ENCODE results near the gene ZFYVE27. TPM values are rescaled to one million over a fixed set of nuclear protein-coding genes. Genes with fewer than 3 reads are reported as not detected.

ZFYVE27 gene
- polyA plus RNA-seq, 1 donor (not counting 4 experiments of a cell fraction or from before 2014, with no cell fraction given): 14.3 TPM

DNA sequence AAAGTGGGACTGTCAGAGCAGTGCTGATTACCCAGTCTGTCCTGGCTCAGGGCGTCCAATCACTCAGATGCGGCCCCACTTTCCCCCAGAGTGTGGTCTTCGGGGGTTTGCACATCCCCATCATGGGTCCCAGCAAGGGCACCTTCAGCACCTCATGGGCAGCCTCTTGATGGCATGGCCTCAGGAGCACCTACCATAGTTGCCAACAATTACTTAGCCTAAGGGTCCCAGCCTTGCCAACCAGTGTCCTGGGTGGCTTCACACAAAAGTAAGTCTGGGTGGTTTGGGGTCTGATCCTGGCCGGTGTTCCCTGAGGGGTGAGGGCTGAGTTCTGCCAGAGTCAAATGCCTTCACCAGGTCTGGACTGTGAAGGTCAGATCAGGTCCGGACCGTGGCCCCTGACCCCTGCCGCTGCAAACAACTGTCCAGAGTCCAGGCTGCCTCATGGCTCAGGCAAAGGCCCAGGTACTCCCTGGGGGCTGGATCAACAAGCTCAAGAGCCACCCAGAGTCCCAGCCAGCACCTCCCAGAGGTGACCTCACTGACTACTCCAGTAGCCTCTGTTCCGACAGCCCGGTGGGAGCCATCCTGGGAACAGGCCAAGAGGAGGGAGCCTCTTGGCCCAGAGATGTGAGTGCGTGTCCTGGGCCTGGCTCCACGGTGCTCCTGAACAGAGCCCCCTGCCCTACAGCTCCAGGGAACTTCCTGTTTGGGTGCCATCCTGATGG is 29.6 kb upstream of the ZFYVE27 start:
- H2AFZ ChIP-seq (ENCODE audit: control insufficient read depth, low read length): no peak overlapping the region
- H3K27ac ChIP-seq (ENCODE audit: control insufficient read depth, insufficient read depth, low read length): no peak overlapping the region
- dilution Hi-C loops (cut with MboI; ENCODE audit: extremely low pct_ligation_motif_present, low sequenced_read_pairs): no loop called here
- FAIRE-seq (no peak), DNase-seq (ENCODE audit: low read depth, low spot score) (no peak)
- no peaks in the 10 kb centered on the region for H3K9me1 ChIP-seq (ENCODE audit: control insufficient read depth, extremely low read depth, insufficient read depth, low read length)
- H3K36me3 ChIP-seq (ENCODE audit: control insufficient read depth in 2 of 2, extremely low read depth in 1 of 2, insufficient read depth in 2 of 2, low read length in 2 of 2): no peaks in the 10 kb centered on the region
- H3K27me3 ChIP-seq (ENCODE audit: control insufficient read depth, extremely low read depth, insufficient read depth, low read length): no peaks in the 10 kb centered on the region
- H3K4me1 ChIP-seq (ENCODE audit: control insufficient read depth, extremely low read depth, insufficient read depth, low read length): peaks cover 6% of the 10 kb centered on the region
- H3K4me2 ChIP-seq (ENCODE audit: control insufficient read depth, extremely low read depth, insufficient read depth, low read depth, low read length): no peak overlapping the region
- H3K9ac ChIP-seq (ENCODE audit: control insufficient read depth, extremely low read depth, insufficient read depth, low read length): no peak overlapping the region
- TF ChIP-seq, protein P1, sequence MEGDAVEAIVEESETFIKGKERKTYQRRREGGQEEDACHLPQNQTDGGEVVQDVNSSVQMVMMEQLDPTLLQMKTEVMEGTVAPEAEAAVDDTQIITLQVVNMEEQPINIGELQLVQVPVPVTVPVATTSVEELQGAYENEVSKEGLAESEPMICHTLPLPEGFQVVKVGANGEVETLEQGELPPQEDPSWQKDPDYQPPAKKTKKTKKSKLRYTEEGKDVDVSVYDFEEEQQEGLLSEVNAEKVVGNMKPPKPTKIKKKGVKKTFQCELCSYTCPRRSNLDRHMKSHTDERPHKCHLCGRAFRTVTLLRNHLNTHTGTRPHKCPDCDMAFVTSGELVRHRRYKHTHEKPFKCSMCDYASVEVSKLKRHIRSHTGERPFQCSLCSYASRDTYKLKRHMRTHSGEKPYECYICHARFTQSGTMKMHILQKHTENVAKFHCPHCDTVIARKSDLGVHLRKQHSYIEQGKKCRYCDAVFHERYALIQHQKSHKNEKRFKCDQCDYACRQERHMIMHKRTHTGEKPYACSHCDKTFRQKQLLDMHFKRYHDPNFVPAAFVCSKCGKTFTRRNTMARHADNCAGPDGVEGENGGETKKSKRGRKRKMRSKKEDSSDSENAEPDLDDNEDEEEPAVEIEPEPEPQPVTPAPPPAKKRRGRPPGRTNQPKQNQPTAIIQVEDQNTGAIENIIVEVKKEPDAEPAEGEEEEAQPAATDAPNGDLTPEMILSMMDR (optimal IDR thresholded peaks at IDR 0.05 in 1 of 3, IDR thresholded peaks at IDR 0.05 in 1 of 3, conservative IDR thresholded peaks at IDR 0.05 in 1 of 3; ENCODE audit: extremely low read depth in 1 of 3, insufficient read depth in 2 of 3, low read length in 3 of 3): no peak
- TF ChIP-seq EZH2 (IDR thresholded peaks at IDR 0.05; ENCODE audit: low read length): no peak
- no peaks in the 10 kb centered on the region for H3K9me3 ChIP-seq (ENCODE audit: control insufficient read depth, low read depth, low read length)
- H3K79me2 ChIP-seq (ENCODE audit: control insufficient read depth, insufficient read depth, low read length): no peaks in the 10 kb centered on the region
- H4K20me1 ChIP-seq (ENCODE audit: control insufficient read depth, extremely low read depth, insufficient read depth, low read length): no peaks in the 10 kb centered on the region
- H3K4me3 ChIP-seq (ENCODE audit: control insufficient read depth in 2 of 3, extremely low read depth in 1 of 3, insufficient read depth in 2 of 3, low read depth in 1 of 3, low read length in 3 of 3): no peak overlapping the region

DNA sequence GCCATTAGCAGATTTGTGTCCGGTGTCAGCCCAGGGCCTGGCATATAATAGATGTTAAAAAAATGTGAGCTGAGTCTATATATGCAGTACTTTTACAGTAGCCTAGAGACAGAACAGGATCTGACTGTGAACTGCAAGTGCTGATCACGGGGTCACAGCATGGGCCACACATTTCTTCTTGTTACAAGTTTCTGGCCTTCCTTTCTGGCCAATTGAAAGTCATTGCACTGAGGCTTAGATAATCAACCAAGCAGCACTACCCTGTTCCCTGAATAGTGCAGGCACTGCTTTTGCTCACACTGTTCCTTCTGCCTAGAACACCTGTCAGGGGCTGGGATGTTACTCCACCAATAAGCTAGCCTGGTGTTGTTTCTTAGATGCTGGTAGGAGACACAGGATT is 28.8 kb upstream of the ZFYVE27 start:
- FAIRE-seq (no peak), DNase-seq (ENCODE audit: low read depth, low spot score) (no peak)
- Histone ChIP-seq H3K9me1 (ENCODE audit: control insufficient read depth, extremely low read depth, insufficient read depth, low read length) (no peaks in the 10 kb centered on the region), H3K27ac (ENCODE audit: control insufficient read depth, insufficient read depth, low read length) (no peak overlapping the region), H3K36me3 (ENCODE audit: control insufficient read depth in 2 of 2, extremely low read depth in 1 of 2, insufficient read depth in 2 of 2, low read length in 2 of 2) (no peaks in the 10 kb centered on the region), H3K9me3 (ENCODE audit: control insufficient read depth, low read depth, low read length) (no peaks in the 10 kb centered on the region), H4K20me1 (ENCODE audit: control insufficient read depth, extremely low read depth, insufficient read depth, low read length) (no peaks in the 10 kb centered on the region), H3K27me3 (ENCODE audit: control insufficient read depth, extremely low read depth, insufficient read depth, low read length) (no peaks in the 10 kb centered on the region), H3K4me2 (ENCODE audit: control insufficient read depth, extremely low read depth, insufficient read depth, low read depth, low read length) (no peak overlapping the region), H3K9ac (ENCODE audit: control insufficient read depth, extremely low read depth, insufficient read depth, low read length) (no peak overlapping the region), H3K4me3 (ENCODE audit: control insufficient read depth in 2 of 3, extremely low read depth in 1 of 3, insufficient read depth in 2 of 3, low read depth in 1 of 3, low read length in 3 of 3) (no peak overlapping the region), H2AFZ (ENCODE audit: control insufficient read depth, low read length) (no peak overlapping the region), H3K79me2 (ENCODE audit: control insufficient read depth, insufficient read depth, low read length) (no peaks in the 10 kb centered on the region), H3K4me1 (ENCODE audit: control insufficient read depth, extremely low read depth, insufficient read depth, low read length) (peaks cover 11% of the 10 kb centered on the region)
- dilution Hi-C loops (cut with MboI; ENCODE audit: extremely low pct_ligation_motif_present, low sequenced_read_pairs): no loop called here
- TF ChIP-seq EZH2 (IDR thresholded peaks at IDR 0.05; ENCODE audit: low read length): no peak
- TF ChIP-seq, protein P1 (optimal IDR thresholded peaks at IDR 0.05 in 1 of 3, IDR thresholded peaks at IDR 0.05 in 1 of 3, conservative IDR thresholded peaks at IDR 0.05 in 1 of 3; ENCODE audit: extremely low read depth in 1 of 3, insufficient read depth in 2 of 3, low read length in 3 of 3): no peak

Measured in keratinocyte (primary cell).